ENCODE data around the gene ATXN1.

ATXN1 gene

DNA sequence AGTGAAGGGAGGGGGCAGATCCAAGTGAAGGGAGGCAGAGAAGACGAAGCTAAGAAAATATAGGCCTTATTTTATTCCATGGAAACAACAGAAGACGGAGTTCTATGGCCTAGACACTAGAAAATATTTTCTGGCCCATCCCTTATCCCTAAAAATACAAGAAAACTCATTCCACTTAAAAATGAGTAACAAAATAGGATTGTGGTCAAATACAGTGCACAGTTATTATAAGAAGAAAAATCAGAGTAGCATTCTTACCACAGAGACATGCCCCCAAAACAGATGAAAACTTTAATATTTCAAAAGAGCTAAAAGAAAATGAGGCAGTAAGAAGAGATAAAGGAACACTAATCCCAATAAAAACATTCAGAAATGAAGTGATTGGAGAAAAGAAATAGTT is 320.0 kb downstream of the ATXN1 start:
- no peak for DNase-seq (ENCODE audit: low read depth, low spot score)

- no peak for DNase-seq (ENCODE audit: low read depth, low spot score)
These were observed 320.5 kb downstream of the ATXN1 start for GRCh38 chr6:16440636-16441212.

DNA sequence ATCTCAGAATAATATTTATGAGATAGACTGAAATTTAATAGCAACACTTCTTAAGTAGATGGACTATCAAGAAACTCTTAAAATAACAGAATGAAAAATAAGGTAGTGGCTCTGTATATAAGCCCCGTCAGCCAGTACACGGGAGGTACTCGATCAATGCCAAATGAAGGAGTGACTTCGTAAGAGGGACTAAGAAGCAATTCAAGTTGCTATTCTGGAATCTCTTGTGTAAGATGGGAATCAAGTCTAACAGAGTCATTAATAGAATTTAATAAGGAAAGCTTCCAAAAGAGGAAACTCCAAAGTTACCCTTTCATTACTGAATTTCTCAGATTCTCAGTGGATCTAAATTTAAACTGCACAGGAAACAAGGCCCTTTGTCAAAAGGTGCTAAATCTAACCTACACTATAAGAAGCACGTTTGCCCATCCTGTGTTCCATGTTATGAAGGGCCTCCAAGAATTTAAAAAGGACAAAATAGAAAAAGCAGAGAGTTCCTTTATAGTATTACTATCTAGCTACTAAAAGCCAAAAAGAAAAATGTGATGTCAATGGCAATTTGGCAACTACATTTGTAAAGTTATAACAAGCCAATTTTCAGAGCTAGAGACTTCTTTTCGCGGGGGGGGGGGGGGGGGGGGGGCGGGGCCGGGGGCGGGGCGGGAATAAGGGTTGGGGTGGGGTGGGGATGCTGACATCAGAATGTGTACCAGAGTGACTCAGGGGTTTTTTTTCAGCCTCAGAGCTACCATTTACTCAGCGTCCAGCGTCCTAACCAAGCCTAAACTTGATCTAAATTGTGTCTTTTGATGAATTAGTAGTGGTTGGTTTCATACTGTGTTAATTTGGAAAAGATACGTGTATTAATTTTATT is 322.3 kb downstream of the ATXN1 start:
- DNase-seq (ENCODE audit: low read depth, low spot score): no peak

DNA sequence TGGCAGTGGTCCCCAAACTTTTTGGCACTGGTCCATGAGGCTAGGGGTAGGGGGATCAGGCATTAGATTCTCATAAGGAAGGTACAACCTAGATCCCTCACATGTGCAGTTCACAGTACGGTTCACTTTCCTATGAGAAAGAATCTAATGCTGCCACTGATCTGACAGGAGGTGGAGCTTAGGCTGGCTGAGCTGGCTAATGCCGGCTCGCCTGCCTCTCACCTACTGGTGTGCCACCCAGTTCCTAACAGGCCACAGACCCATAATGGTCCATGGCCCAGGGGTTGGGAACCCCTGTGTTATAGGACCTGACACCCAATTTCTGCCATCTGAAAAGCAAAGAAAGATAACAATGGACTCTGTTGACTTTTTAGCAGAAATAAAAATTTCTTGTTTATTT is 323.3 kb downstream of the ATXN1 start:
- no peak for DNase-seq (ENCODE audit: low read depth, low spot score)

DNA sequence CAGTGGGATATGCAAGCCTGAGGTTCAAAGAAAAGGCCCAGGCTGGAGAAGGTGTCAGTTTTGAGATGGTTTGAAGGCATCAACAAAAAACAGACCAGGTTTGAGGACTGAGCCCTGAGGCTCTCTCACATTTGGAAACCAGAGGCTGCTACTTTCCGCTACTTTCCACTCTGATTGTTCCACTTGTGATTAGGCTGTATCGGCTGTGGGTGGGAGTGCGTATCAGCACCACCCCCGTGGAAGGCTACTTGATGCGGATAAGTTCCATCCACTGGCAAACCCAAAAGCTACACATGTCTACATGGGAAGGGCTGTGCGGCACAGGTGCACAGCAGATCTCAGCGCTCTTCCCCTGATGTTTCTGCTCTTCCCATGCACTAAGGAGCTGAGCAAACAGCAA is 324.2 kb downstream of the ATXN1 start:
- DNase-seq (ENCODE audit: low read depth, low spot score): no peak

DNA sequence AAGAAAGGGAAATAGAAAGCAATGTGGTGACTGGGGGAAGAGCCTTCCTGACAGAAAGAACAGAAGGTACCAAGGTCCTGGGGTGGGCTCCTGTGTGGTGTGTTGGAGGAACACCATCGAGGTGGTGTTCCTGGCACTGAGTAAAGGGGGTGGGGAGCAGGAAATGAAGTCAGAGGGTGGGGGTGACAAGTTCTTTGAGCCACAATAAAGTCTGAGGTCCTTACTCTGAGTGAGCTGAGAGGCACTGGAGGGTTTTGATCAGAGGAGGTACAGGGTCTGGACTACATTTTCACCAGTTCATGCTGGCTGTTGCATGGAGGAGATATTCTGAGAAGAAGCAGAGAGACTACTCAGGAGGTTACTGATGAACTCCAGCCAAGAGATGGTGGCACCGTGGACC is 324.7 kb downstream of the ATXN1 start:
- DNase-seq (ENCODE audit: low read depth, low spot score): no peak

GRCh38 chr6:16434885-16435284 is 326.4 kb downstream of the ATXN1 start:
- no peak for DNase-seq (ENCODE audit: low read depth, low spot score)

- DNase-seq (ENCODE audit: low read depth, low spot score): no peak
These were observed 327.8 kb downstream of the ATXN1 start for GRCh38 chr6:16433338-16433890.

DNA sequence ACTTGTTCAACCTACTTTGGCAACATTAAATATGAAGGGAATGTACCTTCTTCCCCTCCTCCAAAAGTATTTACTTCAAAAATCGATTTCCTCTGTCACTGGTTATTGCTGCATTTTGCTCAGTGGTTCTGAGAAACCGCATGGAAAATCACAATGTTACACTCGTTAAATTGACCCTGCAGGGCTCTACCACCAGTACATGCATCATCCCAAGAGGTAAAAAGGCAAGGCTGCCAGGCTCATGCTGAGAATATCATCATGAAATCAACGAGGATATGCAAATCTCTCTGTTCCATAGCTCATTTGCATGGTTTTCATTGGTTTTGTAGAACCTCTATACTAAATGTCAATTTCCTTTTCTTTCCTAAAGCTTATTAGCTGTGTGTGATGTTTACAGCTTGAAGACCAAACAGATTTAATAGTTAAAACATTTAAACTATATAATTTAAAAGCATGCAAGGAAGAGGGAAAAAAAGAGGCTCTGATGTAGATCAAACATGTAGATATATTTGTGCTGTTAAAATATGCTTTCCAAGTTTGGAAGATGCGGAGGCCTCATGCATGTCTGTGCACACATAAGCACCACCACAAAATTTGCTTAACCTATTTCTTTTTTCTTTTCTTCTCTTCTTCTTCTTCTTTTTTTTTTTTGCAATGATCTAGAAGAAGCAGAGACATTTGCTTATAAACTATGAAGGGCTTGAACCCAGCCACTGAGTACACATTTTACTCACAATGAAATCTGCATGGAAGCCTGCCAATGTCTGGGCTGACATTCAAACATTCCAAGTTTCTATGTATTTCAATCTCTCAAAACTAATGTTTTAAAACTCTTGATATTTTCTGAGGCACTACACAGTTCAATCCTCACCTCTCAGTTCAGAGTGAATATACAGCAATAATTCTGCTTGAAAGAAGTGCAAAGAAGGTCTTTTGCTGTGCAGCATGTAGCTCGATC is 328.9 kb downstream of the ATXN1 start:
- DNase-seq (ENCODE audit: low read depth, low spot score): no peak

DNA sequence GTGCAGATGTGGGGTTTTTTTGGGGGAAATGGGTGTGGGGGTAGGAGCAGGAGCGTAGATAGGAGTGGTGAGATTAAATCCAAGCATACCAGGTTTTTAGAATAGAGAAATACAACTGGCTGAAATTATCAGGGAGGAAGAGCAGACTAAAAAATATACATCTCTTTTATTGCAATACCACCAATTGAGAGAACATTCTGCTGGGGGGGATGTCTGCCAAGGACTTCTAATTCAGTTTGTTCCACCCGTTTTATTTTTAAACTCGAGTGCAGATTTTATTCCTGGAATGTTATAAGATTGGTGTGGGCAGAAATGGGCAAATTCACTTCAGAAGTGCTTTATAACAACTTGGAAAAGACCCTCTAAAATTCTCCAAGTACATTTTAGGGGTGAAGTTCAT is 330.2 kb downstream of the ATXN1 start:
- no peak for DNase-seq (ENCODE audit: low read depth, low spot score)

GRCh38 chr6:16430391-16431089 is 330.7 kb downstream of the ATXN1 start:
- DNase-seq (ENCODE audit: low read depth, low spot score): no peak

- no peak for DNase-seq (ENCODE audit: low read depth, low spot score)
These were observed 331.6 kb downstream of the ATXN1 start for GRCh38 chr6:16429669-16430068.

GRCh38 chr6:16427124-16427523 is 334.1 kb downstream of the ATXN1 start:
- no peak for DNase-seq (ENCODE audit: low read depth, low spot score)

- no peak for DNase-seq (ENCODE audit: low read depth, low spot score)
These were observed 335.2 kb downstream of the ATXN1 start for GRCh38 chr6:16425881-16426615.

- no peak for DNase-seq (ENCODE audit: low read depth, low spot score)
These were observed 339.7 kb downstream of the ATXN1 start for GRCh38 chr6:16421462-16421960.

- DNase-seq (ENCODE audit: low read depth, low spot score): no peak
These were observed 340.4 kb downstream of the ATXN1 start for GRCh38 chr6:16420715-16421461.

DNA sequence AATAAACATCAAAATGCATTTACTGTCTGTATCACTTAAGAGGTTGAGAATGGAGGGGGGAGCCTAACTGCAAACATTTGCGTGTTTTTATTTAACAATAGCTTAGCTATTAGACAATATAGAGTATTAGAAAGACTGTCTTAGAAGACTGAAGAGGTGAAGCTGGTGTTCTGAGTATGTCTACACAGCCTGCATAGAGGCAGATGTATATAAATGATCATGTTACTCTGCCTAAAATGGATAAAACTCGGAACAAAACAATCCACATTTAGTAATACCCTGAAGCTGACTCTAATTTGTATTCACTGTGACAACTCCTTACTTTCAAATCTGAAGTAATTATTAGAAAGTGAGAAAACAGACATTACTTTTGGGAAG is 340.9 kb downstream of the ATXN1 start:
- no peak for DNase-seq (ENCODE audit: low read depth, low spot score)

GRCh38 chr6:16419636-16420336 is 341.5 kb downstream of the ATXN1 start:
- DNase-seq (ENCODE audit: low read depth, low spot score): no peak

DNA sequence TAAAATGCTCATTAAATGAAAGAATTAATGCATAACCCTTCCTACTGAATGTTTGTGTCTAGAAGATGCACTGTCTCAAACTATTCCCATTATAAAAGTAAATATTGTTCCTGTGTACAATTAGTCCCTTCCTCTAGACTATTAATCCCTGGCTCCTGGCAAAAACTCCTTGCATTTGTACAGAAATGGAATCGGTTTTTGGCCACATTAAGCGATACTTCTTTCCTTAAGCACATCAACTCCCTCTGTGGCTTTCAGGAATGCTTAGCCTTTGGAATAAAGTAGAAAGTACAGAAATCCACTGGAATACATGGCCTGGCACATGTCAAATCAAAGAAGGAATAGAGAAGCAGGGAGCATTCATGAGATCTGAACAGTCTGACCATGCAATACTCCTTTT is 343.1 kb downstream of the ATXN1 start:
- no peak for DNase-seq (ENCODE audit: low read depth, low spot score)

Data from iPS DF 19.7 (cell line).